PC-3 (cell line): ENCODE data around the gene GALR3. TPM values are rescaled to one million over a fixed set of nuclear protein-coding genes. Genes with fewer than 3 reads are reported as not detected.

Source experiments
- ATAC-seq: fragments of 200-7000 bp; cut with Tn5 transposase; 2 replicates; pipeline ENCODE4 v1.9.1; 2020; ENCODE audit warnings: mild to moderate bottlenecking, moderate library complexity
- BruUV-seq: library from RNA; stranded (reverse); fragments of 400-500 nt; replicated peaks from 2 replicates; lab custom pipeline; 2021; lab: Mats Ljungman, UMichigan
- CTCF ChIA-PET: fragments of 300-600 bp; sonication (Branson Sonifier 250); formaldehyde crosslinking; loops from one replicate; lab custom pipeline; 2022; ENCODE audit warnings: antibody characterized with exemption; lab: Charles Lee
- POLR2A ChIA-PET: fragments of 300-600 bp; sonication (Branson Sonifier 250); formaldehyde crosslinking; loops from one replicate; lab custom pipeline; 2022; ENCODE audit warnings: antibody characterized with exemption; ENCODE audit not compliant: unreplicated experiment; lab: Charles Lee
- DNase-seq: peaks from one replicate; pipeline ENCODE4 v3.0.0-alpha.2; 2015
- H2AFZ ChIP-seq: fragments of 300-600 bp; sonication (generic); 2 replicates; pipeline ENCODE4 v1.6.0; 2016; ENCODE audit warnings: antibody characterized with exemption, low read length
- H3F3A ChIP-seq: fragments of 300-600 bp; sonication (generic); one replicate; pipeline ENCODE4 v1.6.0; 2017; ENCODE audit warnings: antibody characterized with exemption, low read length, control low read depth, mild to moderate bottlenecking; ENCODE audit not compliant: unreplicated experiment
- H3K27ac ChIP-seq: fragments of 300-600 bp; sonication (generic); 2 replicates; pipeline ENCODE4 v1.5.1; 2016; ENCODE audit warnings: mild to moderate bottlenecking, low read length
- H3K27me3 ChIP-seq: fragments of 300-600 bp; sonication (generic); 2 replicates; pipeline ENCODE4 v1.6.1; 2016; ENCODE audit warnings: low read length, mixed read lengths
- H3K36me3 ChIP-seq: fragments of 300-600 bp; sonication (generic); 2 replicates; pipeline ENCODE4 v1.6.1; 2016; ENCODE audit warnings: low read depth, mixed run types, low read length, mixed read lengths
- H3K4me1 ChIP-seq: fragments of 300-600 bp; sonication (generic); 2 replicates; pipeline ENCODE4 v1.5.1; 2016; ENCODE audit warnings: low read length; ENCODE audit not compliant: insufficient read depth
- H3K4me2 ChIP-seq: fragments of 300-600 bp; sonication (generic); 2 replicates; pipeline ENCODE4 v1.6.0; 2016; ENCODE audit warnings: low read length
- H3K4me3 ChIP-seq: fragments of 300-600 bp; sonication (generic); 2 replicates; pipeline ENCODE4 v1.5.1; 2016; ENCODE audit warnings: mild to moderate bottlenecking, low read length, mixed read lengths
- H3K79me2 ChIP-seq: fragments of 300-600 bp; sonication (generic); 2 replicates; pipeline ENCODE4 v1.6.1; 2017; ENCODE audit warnings: low read length, mixed read lengths
- H3K9ac ChIP-seq: fragments of 300-600 bp; sonication (generic); 2 replicates; pipeline ENCODE4 v1.6.0; 2016; ENCODE audit warnings: mild to moderate bottlenecking, low read length
- H3K9me2 ChIP-seq: fragments of 300-600 bp; sonication (generic); replicated peaks from 2 replicates; pipeline ENCODE4 v1.6.1; 2016; ENCODE audit warnings: mixed run types, low read length, mixed read lengths
- H3K9me3 ChIP-seq: fragments of 300-600 bp; sonication (generic); 2 replicates; pipeline ENCODE4 v1.6.1; 2016; ENCODE audit warnings: low read length, mixed read lengths
- H4K20me1 ChIP-seq: fragments of 300-600 bp; sonication (generic); 2 replicates; pipeline ENCODE4 v1.6.1; 2016; ENCODE audit warnings: low read length, mixed read lengths
- CTCF ChIP-seq: fragments of 300-600 bp; sonication (generic); conservative IDR thresholded peaks from 2 replicates; pipeline ENCODE4 v1.5.1; 2017; ENCODE audit warnings: antibody characterized with exemption, low read depth, mild to moderate bottlenecking, low read length
- EZH2 ChIP-seq: fragments of 300-600 bp; sonication (generic); IDR thresholded peaks from one replicate; pipeline ENCODE4 v1.6.1; 2017; ENCODE audit warnings: antibody characterized with exemption, mild to moderate bottlenecking, low read length; ENCODE audit not compliant: unreplicated experiment
- EZH2phosphoT487 ChIP-seq: fragments of 300-600 bp; sonication (generic); IDR thresholded peaks from 2 replicates; pipeline ENCODE4 v1.6.1; 2018; ENCODE audit warnings: mild to moderate bottlenecking, antibody characterized with exemption, low read length, borderline replicate concordance
- intact Hi-C: fragments of 100-400 bp; cut with micrococcal nuclease; formaldehyde crosslinking; loops from 2 replicates; pipeline ENCODE4 v1.9.0; 2023
- total RNA-seq: library from RNA; depleted of rRNA; stranded (reverse); fragments of >200 nt; gene quantifications from 2 replicates; pipeline ENCODE4 v1.2.3, GENCODE V29; 2014

The GALR3 gene
- total RNA-seq, 1 experiment from 2014 or later: not detected

- no peak overlapping the region for H2AFZ ChIP-seq
- no peaks in the 10 kb centered on the region for H3K27me3 ChIP-seq
- no peaks in the 10 kb centered on the region for H3K79me2 ChIP-seq
- H3K9me2 ChIP-seq: no peaks in the 10 kb centered on the region
- ChIA-PET CTCF (no interaction called here), POLR2A (no interaction called here)
- H3K27ac ChIP-seq: no peak overlapping the region
- H3K36me3 ChIP-seq: no peaks in the 10 kb centered on the region
- DNase-seq (no peak), ATAC-seq (no peak)
- H3K9ac ChIP-seq: no peak overlapping the region
- intact Hi-C loops: no loop called here
- no peak overlapping the region for H3K4me2 ChIP-seq
- no peaks in the 10 kb centered on the region for H3F3A ChIP-seq
- H4K20me1 ChIP-seq: no peaks in the 10 kb centered on the region
- no peak overlapping the region for H3K4me3 ChIP-seq
- peaks cover 7% of the 10 kb centered on the region for H3K4me1 ChIP-seq
- no peaks in the 10 kb centered on the region for H3K9me3 ChIP-seq
- no TSS peak for BruUV-seq
- TF ChIP-seq EZH2 (no peak), CTCF (no peak), EZH2phosphoT487 (no peak)
Measured at GRCh38 chr22:37790234-37790633, 32.9 kb upstream of the GALR3 start.

DNA sequence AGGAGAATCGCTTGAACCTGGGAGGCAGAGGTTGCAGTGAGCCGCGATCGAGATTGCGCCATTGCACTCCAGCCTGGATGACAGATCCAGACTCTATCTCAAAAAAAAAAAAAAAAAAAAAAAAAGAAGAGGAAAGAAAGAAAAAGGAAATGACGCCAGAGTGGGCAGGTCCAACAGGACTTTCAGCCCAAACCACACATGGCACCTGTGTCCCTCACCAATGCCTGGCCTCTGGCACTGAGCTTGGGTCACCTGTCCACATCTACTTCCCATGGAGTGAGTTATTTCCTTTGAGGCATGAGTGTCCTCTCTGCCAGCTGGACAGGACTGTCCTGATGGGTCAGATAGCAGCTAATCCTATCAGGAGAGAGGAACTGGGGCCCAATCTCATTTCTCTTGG is 30.7 kb upstream of the GALR3 start:
- H3K36me3 ChIP-seq: no peaks in the 10 kb centered on the region
- no peaks in the 10 kb centered on the region for H3F3A ChIP-seq
- H3K9ac ChIP-seq: no peak overlapping the region
- no peaks in the 10 kb centered on the region for H3K79me2 ChIP-seq
- peaks cover 5% of the 10 kb centered on the region; the same call in 1 of the 2 replicates for H3K4me1 ChIP-seq
- no peaks in the 10 kb centered on the region for H3K9me3 ChIP-seq
- ChIA-PET POLR2A (no interaction called here), CTCF (no interaction called here)
- H3K9me2 ChIP-seq: no peaks in the 10 kb centered on the region
- H3K27ac ChIP-seq: no peak overlapping the region
- no peak overlapping the region for H3K4me3 ChIP-seq
- no peaks in the 10 kb centered on the region for H3K27me3 ChIP-seq
- H3K4me2 ChIP-seq: no peak overlapping the region
- no TSS peak for BruUV-seq
- TF ChIP-seq EZH2phosphoT487 (no peak), CTCF (no peak), EZH2 (no peak)
- no peaks in the 10 kb centered on the region for H4K20me1 ChIP-seq
- intact Hi-C loops: no loop called here
- H2AFZ ChIP-seq: no peak overlapping the region
- DNase-seq: no peak
- ATAC-seq: no peak

DNA sequence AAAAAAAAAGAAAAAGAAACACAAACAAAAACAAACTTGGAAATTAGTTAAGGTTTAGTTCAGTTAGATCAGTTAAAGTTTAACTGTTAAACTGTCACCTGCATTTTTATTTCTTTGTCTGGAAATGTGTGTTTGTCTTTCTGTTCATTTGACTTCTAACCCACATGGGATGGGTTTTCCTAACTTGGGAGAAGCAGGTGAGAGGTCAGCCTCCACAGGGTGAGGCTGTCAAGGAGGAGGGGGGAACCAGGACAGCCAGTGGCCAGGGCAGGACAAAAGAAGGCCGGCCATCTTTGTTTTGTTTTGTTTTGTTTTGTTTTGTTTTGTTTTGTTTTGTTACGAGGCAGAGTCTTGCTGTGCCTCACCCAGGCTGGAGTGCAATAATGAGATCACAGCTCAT is 28.8 kb upstream of the GALR3 start:
- no peak overlapping the region for H3K4me3 ChIP-seq
- ATAC-seq: no peak
- intact Hi-C loops: no loop called here
- POLR2A ChIA-PET: no interaction called here
- H3K4me1 ChIP-seq: peaks cover 5% of the 10 kb centered on the region; the same call in 1 of the 2 replicates
- TF ChIP-seq CTCF: no peak
- TF ChIP-seq EZH2: no peak
- TF ChIP-seq EZH2phosphoT487: no peak
- no peak for DNase-seq
- no peak overlapping the region for H2AFZ ChIP-seq
- H3K79me2 ChIP-seq: no peaks in the 10 kb centered on the region
- no peaks in the 10 kb centered on the region for H3K9me2 ChIP-seq
- no peaks in the 10 kb centered on the region for H3K9me3 ChIP-seq
- CTCF ChIA-PET: no interaction called here
- no peaks in the 10 kb centered on the region for H3F3A ChIP-seq
- no peaks in the 10 kb centered on the region for H3K36me3 ChIP-seq
- H3K4me2 ChIP-seq: no peak overlapping the region
- H3K27ac ChIP-seq: no peak overlapping the region
- no peaks in the 10 kb centered on the region for H4K20me1 ChIP-seq
- H3K27me3 ChIP-seq: no peaks in the 10 kb centered on the region
- H3K9ac ChIP-seq: no peak overlapping the region
- BruUV-seq: no TSS peak
